SH-SY5Y (cell line): ENCODE measurements around the gene NR1H4.

Source experiments
- GATA2 ChIP-seq: IDR thresholded peaks from 2 replicates; pipeline ENCODE4 v1.6.1; 2011; ENCODE audit warnings: mild to moderate bottlenecking, low read depth, low read length
- GATA3 ChIP-seq: IDR thresholded peaks from 2 replicates; pipeline ENCODE4 v1.6.1; 2011; ENCODE audit warnings: low read depth, mild to moderate bottlenecking, low read length, moderate library complexity

DNA sequence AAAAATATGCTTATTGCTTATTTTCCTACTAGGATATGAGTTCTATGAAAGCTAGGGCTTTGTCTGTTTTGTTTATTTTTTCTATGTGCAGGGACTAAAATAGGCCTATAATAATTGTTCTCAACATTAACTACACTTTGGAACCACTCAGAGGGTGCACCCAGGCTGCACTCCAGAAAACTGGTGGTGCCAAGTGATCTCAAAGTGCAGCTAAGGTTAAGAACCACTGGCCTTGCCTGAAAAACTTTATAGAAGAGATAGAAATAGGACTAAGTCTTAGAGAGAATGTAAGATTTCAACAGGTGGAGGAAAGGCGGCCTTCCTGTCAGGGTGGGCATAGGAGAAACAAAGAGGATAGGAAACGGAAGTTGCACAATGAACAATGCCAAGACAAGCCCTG is 37.7 kb upstream of the NR1H4 start:
- TF ChIP-seq GATA2 (no peak), GATA3 (no peak)
